ENCODE measurements around the gene GJD2.

GJD2 gene

DNA sequence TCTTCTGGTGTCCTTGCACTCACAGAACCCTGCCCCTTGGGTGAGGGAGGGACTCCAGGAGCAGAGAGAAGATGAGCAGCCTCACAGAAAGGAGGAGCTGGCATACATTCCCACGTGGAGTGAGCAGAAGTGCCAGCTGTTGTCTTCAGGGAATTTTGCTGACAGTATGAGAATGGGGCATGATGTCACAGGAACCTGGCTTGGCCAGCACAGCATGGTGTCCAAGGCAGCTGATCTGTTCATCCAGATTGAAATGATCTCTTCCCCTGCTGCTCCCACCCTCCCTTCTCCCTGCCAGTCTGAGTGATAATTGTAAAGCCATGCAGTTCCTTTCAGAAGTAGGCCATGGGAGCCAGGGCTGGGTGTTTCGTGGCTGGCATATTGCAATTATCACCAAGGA, 53.3 kb downstream of the GJD2 start:
- Histone ChIP-seq H3K4me3 (ENCODE audit: low read length) (no peak overlapping the region), H3K4me1 (ENCODE audit: control insufficient read depth, insufficient read depth, low read length) (peaks cover 4% of the 10 kb centered on the region), H3K9ac (ENCODE audit: low read depth, low read length) (no peak overlapping the region), H3K9me3 (replicated peaks; ENCODE audit: low read length) (no peaks in the 10 kb centered on the region), H3K27me3 (ENCODE audit: control insufficient read depth, insufficient read depth, low read length) (no peaks in the 10 kb centered on the region), H3K36me3 (ENCODE audit: insufficient read depth, low read length) (no peaks in the 10 kb centered on the region), H3K4me2 (ENCODE audit: low read length) (no peak overlapping the region)

All from skeletal muscle satellite cell (primary cell).